ENCODE data around the gene MCL1. TPM values are rescaled to one million over a fixed set of nuclear protein-coding genes. Genes with fewer than 3 reads are reported as not detected.
A peak's percentile ranks its signal among the peaks of the same experiment; 100 is the strongest.

The MCL1 gene
- total and polyA plus RNA-seq, 8 donors: 69.2 to 163 (median 96.7) TPM

DNA sequence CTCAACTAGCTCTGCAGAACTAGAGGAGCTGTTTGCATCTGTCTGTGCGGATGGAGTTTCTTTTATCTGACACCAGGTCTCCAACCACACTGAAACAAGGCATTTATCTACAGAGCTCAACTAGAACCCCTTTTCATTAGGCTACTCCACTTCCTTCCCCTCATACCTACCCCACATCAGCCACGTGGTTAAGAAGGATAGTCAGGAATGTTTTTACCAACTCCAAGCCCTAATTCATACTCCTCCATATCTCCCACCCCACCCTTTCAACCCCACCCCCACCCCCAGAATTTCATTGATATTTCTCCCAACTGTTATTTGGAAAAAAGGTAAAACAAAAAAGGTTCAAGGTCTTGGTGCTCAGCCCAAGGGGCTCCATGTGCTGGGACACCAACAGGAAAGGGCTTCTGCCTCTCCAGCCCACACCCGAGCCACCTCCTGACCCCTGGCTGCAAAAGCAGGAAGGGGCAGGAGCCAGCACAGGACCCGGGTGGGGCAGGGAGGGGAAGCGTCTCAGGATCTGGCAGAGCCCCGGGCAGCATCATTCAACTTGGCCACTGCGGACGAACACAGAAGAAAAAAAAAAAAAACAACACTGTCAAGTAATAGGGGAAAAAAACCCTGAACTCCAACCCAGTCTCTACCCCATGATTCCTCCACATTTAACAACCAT lies 43.0 kb upstream of the MCL1 start:
- H3K4me3 ChIP-seq: no peak overlapping the region
- ATAC-seq (no peak), DNase-seq (no peak), FAIRE-seq (no peak)
- intact Hi-C loops (cut with DNase I): loop anchor here in 1 of 3 donors (5.0 kb wide), 1 partner anchor 60 kb away; no protein-coding TSS in a partner anchor
- H3K27me3 ChIP-seq: no peaks in the 10 kb centered on the region
- H3K36me3 ChIP-seq: peaks cover 0 to 36% (median 10%) of the 10 kb centered on the region in 3 donors
- no peaks in the 10 kb centered on the region for H3K9me3 ChIP-seq
- H3K4me1 ChIP-seq: peaks cover 0 to 28% (median 3%) of the 10 kb centered on the region in 3 donors
- 36 to 44% methylated on average over 8 of the region's 8 CpGs for WGBS, 2 donors
- peak overlapping the region in 2 of 4 donors; percentile 28 to 38 for H3K27ac ChIP-seq
- no peak for TF ChIP-seq CTCF (IDR thresholded peaks at IDR 0.05)

GRCh38 chr1:150621497-150622302 lies 42.3 kb upstream of the MCL1 start:
- Histone ChIP-seq H3K9me3 (no peaks in the 10 kb centered on the region), H3K27me3 (no peaks in the 10 kb centered on the region), H3K4me1 (peaks cover 0 to 27% (median 0%) of the 10 kb centered on the region in 3 donors), H3K4me3 (no peak overlapping the region), H3K36me3 (peaks cover 0 to 32% (median 10%) of the 10 kb centered on the region in 3 donors), H3K27ac (peak overlapping the region in 2 of 4 donors; percentile 28 to 38)
- DNase-seq: peak in 2 of 6 donors; percentile 55 to 58
- no peak for FAIRE-seq
- peak in 3 of 4 donors; percentile 54 to 58 (median 57) for ATAC-seq
- intact Hi-C loops (cut with DNase I): loop anchor here in 1 of 3 donors (5.0 kb wide), 1 partner anchor 59 kb away; no protein-coding TSS in a partner anchor
- 45 to 48% methylated on average over 8 of the region's 8 CpGs for whole genome bisulfite sequencing, 2 donors
- peak; percentile 14 to 53 (median 32) for TF ChIP-seq CTCF (IDR thresholded peaks at IDR 0.05)

DNA sequence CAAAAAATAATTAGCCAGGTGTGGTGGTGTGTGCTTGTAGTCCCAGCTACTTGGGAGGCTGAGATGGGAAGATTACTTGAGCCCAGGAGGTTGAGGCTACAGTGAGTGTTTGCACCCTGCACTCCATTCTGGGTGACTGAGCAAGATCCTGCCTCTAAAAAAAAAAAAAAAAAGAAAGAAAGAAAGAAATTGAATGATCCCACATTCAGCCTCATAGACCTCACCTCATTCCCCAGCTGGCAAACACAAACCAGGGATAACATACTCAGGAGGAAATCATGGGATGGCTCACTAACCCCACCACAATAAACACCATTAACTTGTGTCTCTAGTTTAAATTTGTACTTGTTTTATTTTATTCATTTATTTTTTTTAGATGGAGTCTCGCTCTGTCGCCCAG lies 41.5 kb upstream of the MCL1 start:
- peaks cover 0 to 24% (median 10%) of the 10 kb centered on the region in 3 donors for H3K36me3 ChIP-seq
- intact Hi-C loops (cut with DNase I): loop anchor here in 1 of 3 donors (5.0 kb wide), 1 partner anchor 59 kb away; no protein-coding TSS in a partner anchor
- no peak for DNase-seq
- peaks cover 0 to 27% (median 0%) of the 10 kb centered on the region in 3 donors for H3K4me1 ChIP-seq
- no peaks in the 10 kb centered on the region for H3K27me3 ChIP-seq
- H3K4me3 ChIP-seq: no peak overlapping the region
- peak overlapping the region in 2 of 4 donors; percentile 62 to 72 for H3K27ac ChIP-seq
- 97 to 98% methylated on average over 2 of the region's 2 CpGs for WGBS, 2 donors
- no peak for TF ChIP-seq CTCF (IDR thresholded peaks at IDR 0.05)
- FAIRE-seq: no peak
- no peak for ATAC-seq
- no peaks in the 10 kb centered on the region for H3K9me3 ChIP-seq

- TF ChIP-seq CTCF (IDR thresholded peaks at IDR 0.05): no peak
- no peak for FAIRE-seq
- intact Hi-C loops (cut with DNase I): loop anchor here in 1 of 3 donors (5.0 kb wide), 1 partner anchor 58 kb away; no protein-coding TSS in a partner anchor
Observed at GRCh38 chr1:150619576-150620509, 40.4 kb upstream of the MCL1 start.

More at GRCh38 chr1:150619576-150620509, 40.4 kb upstream of the MCL1 start:
- Histone ChIP-seq H3K9me3 (no peaks in the 10 kb centered on the region), H3K4me3 (no peak overlapping the region), H3K27ac (peak overlapping the region in 3 of 4 donors; percentile 23 to 72 (median 62)), H3K27me3 (no peaks in the 10 kb centered on the region), H3K4me1 (peaks cover 0 to 27% (median 0%) of the 10 kb centered on the region in 3 donors), H3K36me3 (peaks cover 0 to 15% (median 10%) of the 10 kb centered on the region in 3 donors)
- peak in 3 of 6 donors; percentile 46 to 58 (median 54) for DNase-seq
- peak; percentile 75 to 89 (median 84) for ATAC-seq
- 15 to 16% methylated on average over 4 of the region's 4 CpGs for WGBS, 2 donors

All from pancreas (tissue), 10 donors.